Cardiac muscle cell (in vitro differentiated cells and primary cell): ENCODE data around the gene SKOR1. TPM values are rescaled to one million over a fixed set of nuclear protein-coding genes. Genes with fewer than 3 reads are reported as not detected.

Experiments used
- DNase-seq, 2 donors: peaks; one replicate each; pipeline versions ENCODE4 v3.0.0 to v3.0.0-alpha.2; 2010 to 2017; ENCODE audit warnings: low read depth in 1 of 2, low spot score in 1 of 2
- H3K27ac ChIP-seq: fragments of 200-600 bp; sonication (generic); 2 replicates; pipeline ENCODE4 v1.5.1; 2016
- H3K27me3 ChIP-seq: fragments of 200-600 bp; sonication (generic); 2 replicates; pipeline ENCODE4 v1.6.0; 2016; ENCODE audit warnings: control low read depth
- H3K36me3 ChIP-seq: fragments of 200-600 bp; sonication (generic); 2 replicates; pipeline ENCODE4 v1.5.1; 2016; ENCODE audit warnings: control low read depth
- H3K4me1 ChIP-seq: fragments of 200-600 bp; sonication (generic); 2 replicates; pipeline ENCODE4 v1.8.1; 2017; ENCODE audit warnings: low read depth, mild to moderate bottlenecking, mixed run types
- H3K4me3 ChIP-seq: fragments of 200-600 bp; sonication (generic); 2 replicates; pipeline ENCODE4 v1.5.1; 2016; ENCODE audit warnings: mild to moderate bottlenecking
- H3K9me3 ChIP-seq: fragments of 200-600 bp; sonication (generic); 2 replicates; pipeline ENCODE4 v1.5.1; 2017; ENCODE audit warnings: low read depth, mild to moderate bottlenecking, control low read depth
- CTCF ChIP-seq: IDR thresholded peaks from 2 replicates; pipeline ENCODE4 v1.5.1; 2012; ENCODE audit warnings: low read depth, mild to moderate bottlenecking, low read length
- polyA plus RNA-seq: library from polyadenylated mRNA; unstranded; fragments of >200 nt; fragmentation: Nextera tagmentation; extraction: Ambion mirVana; gene quantifications from 2 replicates; pipeline ENCODE4 v1.2.1, GENCODE V29; 2016
- total RNA-seq: library from RNA; depleted of rRNA; stranded (reverse); fragments of >200 nt; gene quantifications from 2 replicates; pipeline ENCODE4 v1.2.3, GENCODE V29; 2016

SKOR1 gene
- total and polyA plus RNA-seq, 2 experiments from 2014 or later, result 1.1 TPM; not detected in 1

GRCh38 chr15:67863442-67863987, 38.2 kb downstream of the SKOR1 start:
- peak; percentile 95 for TF ChIP-seq CTCF
- DNase-seq, result peak; percentile 89

GRCh38 chr15:67865331-67865730, 40.0 kb downstream of the SKOR1 start:
- H3K27me3 ChIP-seq, result no peaks in the 10 kb centered on the region
- TF ChIP-seq CTCF, result no peak
- H3K4me1 ChIP-seq, result no peaks in the 10 kb centered on the region
- peak in 1 of 2 donors; percentile 47 for DNase-seq
- H3K4me3 ChIP-seq, result no peak overlapping the region
- no peaks in the 10 kb centered on the region for H3K9me3 ChIP-seq
- no peaks in the 10 kb centered on the region for H3K36me3 ChIP-seq
- H3K27ac ChIP-seq, result no peak overlapping the region

More at GRCh38 chr15:67863442-67863987, 38.2 kb downstream of the SKOR1 start:
- no peaks in the 10 kb centered on the region for H3K27me3 ChIP-seq
- peak overlapping the region; percentile 10 for H3K4me3 ChIP-seq
- no peaks in the 10 kb centered on the region for H3K9me3 ChIP-seq
- no peaks in the 10 kb centered on the region for H3K4me1 ChIP-seq
- H3K27ac ChIP-seq, result no peak overlapping the region
- H3K36me3 ChIP-seq, result no peaks in the 10 kb centered on the region

- no peaks in the 10 kb centered on the region for H3K9me3 ChIP-seq
- no peaks in the 10 kb centered on the region for H3K36me3 ChIP-seq
- H3K4me1 ChIP-seq, result no peaks in the 10 kb centered on the region
- no peaks in the 10 kb centered on the region for H3K27me3 ChIP-seq
- H3K27ac ChIP-seq, result no peak overlapping the region
- DNase-seq, result no peak
- TF ChIP-seq CTCF, result no peak
- H3K4me3 ChIP-seq, result no peak overlapping the region
These were observed 40.5 kb downstream of the SKOR1 start for GRCh38 chr15:67865766-67866165.

- H3K27me3 ChIP-seq, result no peaks in the 10 kb centered on the region
- no peak overlapping the region for H3K4me3 ChIP-seq
- H3K36me3 ChIP-seq, result no peaks in the 10 kb centered on the region
- H3K4me1 ChIP-seq, result no peaks in the 10 kb centered on the region
- no peaks in the 10 kb centered on the region for H3K9me3 ChIP-seq
- DNase-seq, result no peak
- H3K27ac ChIP-seq, result no peak overlapping the region
- TF ChIP-seq CTCF, result no peak
These were observed 44.4 kb downstream of the SKOR1 start for GRCh38 chr15:67869701-67870100.

- no peaks in the 10 kb centered on the region for H3K36me3 ChIP-seq
- no peak overlapping the region for H3K27ac ChIP-seq
- H3K27me3 ChIP-seq, result no peaks in the 10 kb centered on the region
- no peaks in the 10 kb centered on the region for H3K4me1 ChIP-seq
- no peak for TF ChIP-seq CTCF
- no peak overlapping the region for H3K4me3 ChIP-seq
- no peak for DNase-seq
- no peaks in the 10 kb centered on the region for H3K9me3 ChIP-seq
These were observed 45.6 kb downstream of the SKOR1 start for GRCh38 chr15:67870868-67871408.
